ENCODE results near the gene SLC22A1.

GRCh38 chr6:160132776-160133338, 11.2 kb downstream of the SLC22A1 start:
- no peak for TF ChIP-seq CTCF (IDR thresholded peaks at IDR 0.05)
- TF ChIP-seq TCF7L2 (IDR thresholded peaks at IDR 0.05; ENCODE audit: low read depth, low read length): no peak

Data from Panc1 (cell line).